ENCODE results near the gene RAD18.

The RAD18 gene

DNA sequence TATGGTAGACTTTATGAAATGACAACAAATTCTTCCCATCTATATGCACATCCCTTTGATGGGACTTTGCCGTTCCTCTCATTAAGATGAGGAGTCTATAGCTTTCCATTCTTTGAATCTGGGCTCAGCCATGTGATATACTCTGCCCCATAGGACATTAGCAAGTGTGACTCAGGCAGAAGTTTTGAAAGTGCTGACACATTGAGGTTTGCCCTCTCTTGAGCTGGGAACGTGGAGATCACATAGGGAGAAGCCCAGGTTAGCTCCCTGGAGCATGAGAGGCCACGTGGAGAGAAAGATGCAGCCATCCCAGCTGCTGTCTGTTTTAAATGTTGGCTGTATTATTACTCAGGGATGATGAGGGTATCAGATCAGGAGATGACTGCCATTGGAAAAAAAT is 126.1 kb downstream of the RAD18 start:
- no peak for DNase-seq (ENCODE audit: low read depth in 3 of 3)

DNA sequence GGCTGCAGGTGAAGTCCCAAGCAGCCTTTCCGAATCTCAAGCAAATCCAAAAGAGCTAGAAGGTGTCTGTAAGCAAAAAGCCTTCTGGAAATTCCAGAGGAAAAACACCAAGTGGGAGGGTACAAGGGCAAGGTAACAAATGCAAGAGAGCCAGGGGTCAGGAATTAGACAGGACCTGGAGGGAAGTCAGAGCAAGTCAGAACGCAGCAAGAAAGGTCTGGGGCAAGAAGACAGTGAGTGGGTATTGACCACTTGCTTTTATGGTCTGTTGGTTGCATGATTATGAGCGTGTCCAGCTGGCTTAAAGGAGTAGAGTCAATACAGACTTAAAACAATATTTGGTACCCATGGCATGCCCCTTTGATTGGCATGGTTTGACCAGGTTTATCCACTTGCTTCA is 127.2 kb downstream of the RAD18 start:
- DNase-seq (ENCODE audit: low read depth in 3 of 3) = no peak

DNA sequence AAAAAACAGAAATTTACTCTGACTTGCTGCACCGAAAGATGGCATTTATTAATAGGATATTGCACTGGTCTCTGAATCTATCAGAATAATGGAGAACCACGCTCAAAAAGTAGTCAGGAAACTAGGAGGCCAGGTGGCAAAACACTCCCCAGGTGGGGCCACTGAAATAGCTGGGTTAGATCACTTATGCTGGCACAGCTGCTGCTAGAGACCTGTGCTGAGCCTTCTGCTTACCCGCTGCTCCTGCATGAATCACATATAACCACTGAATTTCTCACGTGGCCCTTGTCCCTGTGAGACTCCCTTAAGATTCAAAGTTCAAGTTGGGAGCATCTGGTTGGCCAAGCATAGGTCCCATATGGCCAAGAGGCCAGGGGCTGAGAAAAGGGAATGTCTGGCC is 127.9 kb downstream of the RAD18 start:
- DNase-seq (ENCODE audit: low read depth in 3 of 3) = no peak

- no peak for DNase-seq (ENCODE audit: low read depth in 3 of 3)
Measured at GRCh38 chr3:8834974-8835373, 128.3 kb downstream of the RAD18 start.

DNA sequence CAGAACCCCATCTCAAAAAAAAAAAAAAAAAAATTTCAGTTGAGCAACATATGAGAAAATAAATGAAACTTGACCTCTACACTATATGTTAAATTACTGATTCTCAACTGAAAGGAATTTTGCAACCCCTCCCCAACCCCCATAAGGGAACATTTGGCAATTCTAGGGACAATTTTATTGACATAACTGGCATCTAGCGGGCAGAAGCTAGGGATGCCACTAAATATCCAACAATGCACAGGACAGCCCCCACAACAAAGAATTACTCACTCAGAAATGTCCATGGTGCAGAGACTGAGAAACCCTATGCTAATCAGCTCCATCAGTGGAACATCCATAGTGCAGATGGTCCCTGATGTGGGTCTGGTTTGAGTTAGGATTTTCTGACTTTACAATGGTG is 135.6 kb downstream of the RAD18 start:
- no peak for DNase-seq (ENCODE audit: low read depth in 3 of 3)
